K562 (cell line): Measurements from ENCODE around the gene SRPK3. TPM values are rescaled to one million over a fixed set of nuclear protein-coding genes. Genes with fewer than 3 reads are reported as not detected.

ENCODE experiments used
- AFF4 ChIP-seq: sonication (generic); formaldehyde crosslinking; IDR thresholded peaks from 2 replicates; pipeline ENCODE4 v1.8.0; 2023; ENCODE audit warnings: mild to moderate bottlenecking, missing genetic modification reagents
- BMI1 ChIP-seq: fragments of 150-350 bp; IDR thresholded peaks from 2 replicates; pipeline ENCODE4 v1.6.1; 2014; ENCODE audit warnings: low read length
- BRF1 ChIP-seq: IDR thresholded peaks from 3 replicates; pipeline ENCODE4 v1.6.1; 2011; ENCODE audit warnings: borderline replicate concordance, mild to moderate bottlenecking; ENCODE audit not compliant: insufficient read length; ENCODE audit errors: extremely low read depth
- FOXJ3 ChIP-seq: sonication (generic); formaldehyde crosslinking; IDR thresholded peaks from 2 replicates; pipeline ENCODE4 v1.4.0; 2020; ENCODE audit warnings: mild to moderate bottlenecking, missing genetic modification reagents
- HBP1 ChIP-seq: fragments of 450-650 bp; formaldehyde crosslinking; IDR thresholded peaks from 2 replicates; pipeline ENCODE4 v1.4.0; 2022; ENCODE audit warnings: missing genetic modification characterization
- KLF1 ChIP-seq: fragments of 450-650 bp; IDR thresholded peaks from 2 replicates; pipeline ENCODE4 v1.6.1; 2016; ENCODE audit warnings: missing genetic modification characterization, missing compliant biosample characterization
- NFIX ChIP-seq: fragments of 250-450 bp; sonication (Bioruptor Pico); IDR thresholded peaks from 2 replicates; pipeline ENCODE4 v1.4.0; 2020; ENCODE audit warnings: low read depth, mild to moderate bottlenecking, moderate library complexity
- NFYB ChIP-seq: IDR thresholded peaks from 2 replicates; pipeline ENCODE4 v1.6.1; 2011; ENCODE audit warnings: mild to moderate bottlenecking, moderate library complexity; ENCODE audit not compliant: insufficient read length; ENCODE audit errors: extremely low read depth
- OTX1 ChIP-seq: fragments of 450-650 bp; formaldehyde crosslinking; IDR thresholded peaks from 2 replicates; pipeline ENCODE4 v1.4.0; 2022; ENCODE audit warnings: mild to moderate bottlenecking
- PCBP1 ChIP-seq: fragments of 200-400 bp; formaldehyde crosslinking; IDR thresholded peaks from 2 replicates; pipeline ENCODE4 v1.6.1; 2018; ENCODE audit warnings: mild to moderate bottlenecking, low read depth, low read length; ENCODE audit not compliant: poor library complexity, severe bottlenecking
- PTRF ChIP-seq: fragments of 450-650 bp; IDR thresholded peaks from 2 replicates; pipeline ENCODE4 v1.6.1; 2016; ENCODE audit warnings: mild to moderate bottlenecking, missing genetic modification characterization, missing compliant biosample characterization
- RBBP5 ChIP-seq: fragments of 200-600 bp; sonication (generic); IDR thresholded peaks from 2 replicates; pipeline ENCODE4 v1.6.1; 2012; ENCODE audit warnings: borderline replicate concordance, mild to moderate bottlenecking, low read length, control low read depth, inconsistent platforms; ENCODE audit not compliant: insufficient read depth, poor library complexity, severe bottlenecking
- RBM34 ChIP-seq: fragments of 200-400 bp; formaldehyde crosslinking; IDR thresholded peaks from 2 replicates; pipeline ENCODE4 v1.6.1; 2018; ENCODE audit warnings: low read length, borderline replicate concordance; ENCODE audit not compliant: insufficient read depth
- RCOR1 ChIP-seq, 2 experiments: IDR thresholded peaks; 2 replicates each; pipeline ENCODE4 v1.6.1; 2012; ENCODE audit warnings: low read depth in 2 of 2, low read length in 2 of 2, borderline replicate concordance in 1 of 2, improper control_type of control experiment in 1 of 2
- SPI1 ChIP-seq: IDR thresholded peaks from 2 replicates; pipeline ENCODE4 v1.6.1; 2011; ENCODE audit warnings: low read depth, low read length, control low read depth, borderline replicate concordance
- SREBF1 ChIP-seq: fragments of 150-350 bp; IDR thresholded peaks from 2 replicates; pipeline ENCODE4 v1.6.1; 2014; ENCODE audit warnings: antibody characterized with exemption, low read depth, low read length, borderline replicate concordance
- SRF ChIP-seq, 2 experiments: fragments of 250-450, 450-650 bp in 1 of 2; sonication (Bioruptor Pico) in 1 of 2; sonication (generic) in 1 of 2; formaldehyde crosslinking; IDR thresholded peaks; 2 replicates each; pipeline versions ENCODE4 v1.5.0 to v1.5.1; 2020 to 2022; ENCODE audit warnings: mild to moderate bottlenecking in 1 of 2, missing genetic modification reagents in 1 of 2
- ZBTB9 ChIP-seq: fragments of 450-650 bp; formaldehyde crosslinking; IDR thresholded peaks from 2 replicates; pipeline ENCODE4 v1.4.0; 2020; ENCODE audit warnings: mild to moderate bottlenecking, moderate library complexity
- ZNF133 ChIP-seq: fragments of 250-450 bp; sonication (Bioruptor Pico); IDR thresholded peaks from 2 replicates; pipeline ENCODE4 v1.4.0; 2020; ENCODE audit warnings: mild to moderate bottlenecking
- ZNF217 ChIP-seq: sonication (generic); formaldehyde crosslinking; IDR thresholded peaks from 2 replicates; pipeline ENCODE4 v1.8.0; 2022; ENCODE audit warnings: mild to moderate bottlenecking, missing genetic modification reagents
- polyA plus RNA-seq, 8 experiments: library from polyadenylated mRNA; depleted of rRNA in 4 of 8; stranded (reverse) in 5 of 8; unstranded in 3 of 8; fragments of >200 nt; fragmentation: Nextera tagmentation in 2 of 8; fragmentation: Illumina TruSeq in 1 of 8; extraction: Ambion mirVana in 2 of 8; extraction: Trizol in 1 of 8; gene quantifications; 2 replicates each; pipeline versions ENCODE4 v1.2.1 to v1.2.3, GENCODE V29; 2011 to 2014; ENCODE audit warnings: inconsistent platforms in 1 of 8, missing spikeins in 1 of 8
- total RNA-seq, 7 experiments: library from RNA; depleted of rRNA in 6 of 7; stranded (reverse); fragments of >200 nt in 6 of 7; fragmentation: Illumina TruSeq in 2 of 7; extraction: Trizol in 2 of 7; gene quantifications; 2 replicates each; pipeline versions ENCODE4 v1.2.1 to v1.2.3, GENCODE V29; 2011 to 2021; ENCODE audit warnings: low replicate concordance in 1 of 7

Gene SRPK3
- total and polyA plus RNA-seq, 9 of the 15 experiments (the other 6 are each of a cell fraction or from before 2014, with no cell fraction given), result 0.01 to 0.09 (median 0.04) TPM; not detected in 2

- TF ChIP-seq AFF4 (CRISPR knock-in tag) (no peak), SRF (CRISPR knock-in tag; IDR thresholded peaks at IDR 0.05) (0 out of 4 replicates have a peak, but pooled peaks of 1 of the 2 experiments have one; percentile 4), PCBP1 (no peak), NFIX (no peak), ZNF133 (CRISPR knock-in tag) (no peak), KLF1 (tag) (no peak), ZBTB9 (CRISPR knock-in tag) (no peak; the same call in 1 of the 2 replicates), BRF1 (no peak), RCOR1 (IDR thresholded peaks at IDR 0.05; ENCODE audit: borderline replicate concordance in 1 of 2, low read depth in 2 of 2, low read length in 2 of 2) (peak in 1 of 2 experiments; percentile 64; a peak in 2 of 4 replicates), FOXJ3 (CRISPR knock-in tag) (no peak), NFYB (no peak), SPI1 (no peak), OTX1 (CRISPR knock-in tag) (no peak), HBP1 (no peak; the same call in 1 of the 2 replicates), BMI1 (no peak), ZNF217 (CRISPR knock-in tag) (no peak), RBBP5 (peak; percentile 21), PTRF (tag) (no peak), SREBF1 (no peak), RBM34 (no peak)
Measured at GRCh38 chrX:153765138-153766079, 15.4 kb upstream of the SRPK3 start (continued).
